Anterior cingulate cortex (tissue), 58 donors: Measurements from ENCODE around the gene KIAA1549.

ENCODE experiments used
- DNase-seq, 58 donors: peaks; one replicate each; lab custom pipeline; 2025; lab: John Stamatoyannopoulos, UW

Gene KIAA1549

DNA sequence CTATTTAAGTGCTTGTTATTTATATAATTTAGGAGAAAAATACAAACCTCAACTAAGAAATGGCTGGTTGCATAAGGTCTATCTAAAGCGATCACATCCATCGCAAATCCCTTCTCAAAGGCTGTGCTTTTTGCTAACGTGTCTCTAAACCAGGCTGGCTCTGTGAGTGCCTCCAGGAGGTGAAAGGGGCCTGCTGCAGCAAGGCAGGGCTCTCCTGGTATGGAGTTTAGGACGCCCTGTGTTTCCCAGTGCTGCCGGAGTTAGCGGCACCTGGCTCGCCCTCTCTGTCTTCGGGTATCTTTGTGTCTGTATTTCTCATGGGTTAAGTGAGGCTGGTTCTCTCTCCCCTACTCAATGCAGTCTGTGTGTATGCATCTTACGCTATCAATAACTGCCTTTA lies 114.8 kb downstream of the KIAA1549 start:
- DNase-seq = no peak

DNA sequence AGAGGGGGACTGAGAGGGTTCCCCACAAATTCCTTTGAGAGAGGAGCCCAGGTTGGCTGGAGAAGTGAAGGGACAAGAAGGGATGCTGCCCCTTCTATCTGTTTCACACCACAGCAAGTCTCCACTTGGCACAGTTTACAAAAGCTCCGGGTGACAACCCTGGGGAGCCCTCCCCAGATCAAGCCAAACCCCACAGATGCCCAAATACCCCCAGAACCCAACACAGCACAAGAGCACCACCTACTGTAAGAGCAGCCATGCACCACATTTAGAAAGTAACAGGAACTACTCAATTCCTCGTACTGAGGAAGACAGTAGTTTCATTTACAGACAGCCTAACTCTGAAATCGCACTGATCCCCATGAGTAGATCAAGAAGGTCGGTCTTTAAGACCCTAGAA lies 115.3 kb downstream of the KIAA1549 start:
- DNase-seq = no peak

DNA sequence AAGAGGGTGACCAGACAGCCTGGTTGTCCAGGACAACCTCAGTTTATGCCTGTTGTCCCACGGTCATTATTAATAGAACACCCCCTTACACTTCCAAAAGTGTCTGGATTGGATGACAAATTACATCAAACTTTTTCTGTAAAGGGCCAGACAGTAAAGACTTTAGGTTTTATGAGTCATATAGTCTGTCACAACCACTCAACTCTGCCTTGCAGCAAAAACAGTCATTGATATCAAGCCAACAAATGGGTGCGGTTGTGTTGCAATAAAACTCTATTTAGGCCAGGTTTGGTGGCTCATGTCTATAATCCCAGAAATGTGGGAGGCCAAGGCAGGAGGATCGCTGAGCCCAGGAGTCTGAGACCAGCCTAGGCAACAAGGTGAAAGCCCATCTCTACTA lies 116.5 kb downstream of the KIAA1549 start:
- DNase-seq = no peak

DNA sequence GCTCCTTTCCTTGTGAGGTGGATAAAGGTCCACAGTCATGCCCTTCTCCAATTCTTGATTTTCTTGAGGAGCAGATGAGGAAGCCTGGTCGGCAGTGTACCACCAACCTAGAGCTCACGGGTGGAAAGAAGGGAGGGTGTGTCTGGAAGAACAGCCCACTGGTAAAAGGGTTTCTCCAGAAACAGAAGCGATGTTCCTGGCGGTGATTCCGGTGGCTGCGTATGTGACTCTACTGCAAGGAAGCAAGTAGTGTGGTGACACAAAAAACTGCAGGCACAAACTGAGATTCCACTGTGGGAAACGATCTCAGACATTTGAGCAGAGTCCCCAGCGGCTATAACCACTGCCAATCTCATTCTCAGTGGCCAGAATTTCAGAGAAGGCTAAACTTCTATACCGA lies 117.3 kb downstream of the KIAA1549 start:
- DNase-seq = no peak

DNA sequence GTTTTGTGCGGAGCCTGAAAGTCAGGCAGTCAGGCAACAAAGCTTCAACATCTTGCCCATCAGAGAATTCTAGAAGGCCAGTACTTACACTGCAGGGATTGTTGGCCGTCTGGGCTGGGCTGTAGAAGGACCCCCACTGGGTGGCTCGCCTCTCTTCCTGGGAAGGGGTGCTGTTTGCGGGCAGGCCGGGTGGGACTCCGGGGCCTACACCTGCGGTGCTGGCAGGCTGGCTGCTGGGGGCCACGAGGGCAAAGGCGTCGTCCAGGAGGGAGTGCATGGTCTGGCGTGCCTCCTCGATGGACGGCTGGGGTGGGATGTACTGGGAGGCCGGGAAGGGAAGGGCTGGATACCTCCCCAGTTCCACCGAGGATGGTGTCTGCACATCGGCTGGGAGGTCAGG lies 120.1 kb downstream of the KIAA1549 start:
- no peak for DNase-seq

DNA sequence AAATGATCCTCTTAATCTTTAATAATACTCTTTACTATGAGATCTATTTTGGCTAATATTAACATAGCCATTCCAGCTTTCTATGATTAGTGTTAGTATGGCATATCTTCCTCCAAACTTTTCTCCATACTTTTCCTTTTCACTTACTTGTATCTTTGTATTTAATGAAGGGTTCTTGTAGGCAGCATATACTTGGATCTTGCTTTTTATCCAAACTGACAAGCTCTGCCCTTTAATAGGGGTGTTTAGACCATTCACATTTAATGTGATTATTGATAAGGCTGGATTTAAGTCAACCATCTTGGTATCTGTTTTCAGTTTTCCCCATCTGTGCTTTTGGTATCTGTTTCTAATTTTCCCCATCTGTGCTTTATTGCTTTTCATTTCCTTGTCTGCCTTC lies 123.5 kb downstream of the KIAA1549 start:
- DNase-seq = no peak

DNA sequence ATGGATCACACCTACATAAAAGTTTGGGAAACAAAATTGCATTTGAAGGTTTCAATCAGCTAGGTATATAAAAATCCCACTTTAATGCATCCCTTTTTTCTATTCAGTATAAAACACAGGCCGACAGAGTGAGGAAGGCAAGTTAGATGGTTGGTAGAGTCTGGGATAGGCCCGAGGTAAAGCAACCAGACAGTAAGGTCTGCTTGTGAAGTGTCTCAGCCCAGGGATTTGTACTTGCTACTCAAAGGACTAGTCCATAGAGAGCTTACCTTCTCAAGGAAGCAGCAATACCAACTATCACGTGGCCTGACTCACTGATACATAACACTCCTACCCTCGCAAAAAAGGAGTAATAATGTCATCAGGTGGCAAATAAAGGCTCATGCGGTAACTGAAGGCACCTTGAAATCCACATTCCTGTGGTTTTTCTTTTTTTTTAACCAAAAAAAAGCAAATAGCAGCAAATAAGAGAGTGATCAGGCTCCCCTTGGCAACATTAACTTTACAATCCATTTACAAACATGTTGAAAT lies 127.0 kb downstream of the KIAA1549 start:
- no peak for DNase-seq

DNA sequence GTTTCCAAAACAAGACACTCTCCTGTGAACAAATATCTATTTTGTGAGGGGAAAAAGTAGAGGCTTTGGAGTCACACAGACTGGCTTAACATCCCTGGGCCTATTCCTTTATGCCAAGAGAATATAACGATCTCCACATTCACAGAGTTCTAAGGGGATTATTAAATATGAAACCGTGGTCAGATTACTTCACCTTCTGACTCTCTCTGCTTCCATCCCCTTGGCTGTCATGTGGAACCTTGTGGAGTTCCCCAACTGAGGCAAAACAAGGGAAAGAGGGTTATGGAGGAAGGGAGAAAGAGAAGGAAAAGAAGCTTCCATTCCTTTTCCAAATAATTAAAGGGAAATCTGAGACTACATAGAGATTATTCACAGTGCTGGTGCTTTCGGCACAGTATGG lies 127.7 kb downstream of the KIAA1549 start:
- DNase-seq = no peak

DNA sequence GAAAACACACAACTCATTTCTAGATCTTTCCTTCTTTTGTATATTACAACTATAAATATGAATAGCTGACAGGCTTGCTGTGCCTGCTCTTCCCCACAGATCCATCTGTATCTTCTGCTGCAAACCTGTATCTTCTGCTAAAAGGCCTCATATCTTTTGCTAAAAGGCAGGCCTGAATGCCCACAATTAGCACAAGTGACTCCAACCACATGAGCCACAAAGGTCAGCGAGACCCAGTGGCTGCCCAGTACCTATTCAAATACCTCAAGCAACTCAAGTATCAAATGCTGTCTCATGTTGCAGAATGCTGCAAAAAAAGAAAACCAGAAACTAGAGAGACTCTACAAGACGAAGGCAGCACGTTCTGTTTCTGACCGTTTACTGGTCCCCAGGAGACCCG lies 128.7 kb downstream of the KIAA1549 start:
- no peak for DNase-seq

DNA sequence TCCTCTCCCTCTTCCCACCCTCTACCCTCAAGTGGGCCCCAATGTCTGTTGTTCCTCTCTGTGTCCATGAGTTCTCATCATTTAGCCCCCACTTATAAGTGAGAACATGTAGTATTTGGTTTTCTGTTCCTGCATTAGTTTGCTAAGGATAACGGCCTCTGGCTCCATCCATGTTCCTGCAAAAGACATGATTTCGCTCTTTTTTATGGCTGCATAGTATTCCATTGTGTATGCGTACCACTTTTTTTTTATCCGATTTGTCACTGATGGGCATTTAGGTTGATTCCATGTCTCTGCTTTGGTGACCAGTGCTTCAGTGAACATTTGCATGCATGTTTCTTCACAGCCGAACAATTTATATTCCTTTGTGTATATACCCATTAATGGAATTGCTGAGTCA lies 131.5 kb downstream of the KIAA1549 start:
- no peak for DNase-seq

DNA sequence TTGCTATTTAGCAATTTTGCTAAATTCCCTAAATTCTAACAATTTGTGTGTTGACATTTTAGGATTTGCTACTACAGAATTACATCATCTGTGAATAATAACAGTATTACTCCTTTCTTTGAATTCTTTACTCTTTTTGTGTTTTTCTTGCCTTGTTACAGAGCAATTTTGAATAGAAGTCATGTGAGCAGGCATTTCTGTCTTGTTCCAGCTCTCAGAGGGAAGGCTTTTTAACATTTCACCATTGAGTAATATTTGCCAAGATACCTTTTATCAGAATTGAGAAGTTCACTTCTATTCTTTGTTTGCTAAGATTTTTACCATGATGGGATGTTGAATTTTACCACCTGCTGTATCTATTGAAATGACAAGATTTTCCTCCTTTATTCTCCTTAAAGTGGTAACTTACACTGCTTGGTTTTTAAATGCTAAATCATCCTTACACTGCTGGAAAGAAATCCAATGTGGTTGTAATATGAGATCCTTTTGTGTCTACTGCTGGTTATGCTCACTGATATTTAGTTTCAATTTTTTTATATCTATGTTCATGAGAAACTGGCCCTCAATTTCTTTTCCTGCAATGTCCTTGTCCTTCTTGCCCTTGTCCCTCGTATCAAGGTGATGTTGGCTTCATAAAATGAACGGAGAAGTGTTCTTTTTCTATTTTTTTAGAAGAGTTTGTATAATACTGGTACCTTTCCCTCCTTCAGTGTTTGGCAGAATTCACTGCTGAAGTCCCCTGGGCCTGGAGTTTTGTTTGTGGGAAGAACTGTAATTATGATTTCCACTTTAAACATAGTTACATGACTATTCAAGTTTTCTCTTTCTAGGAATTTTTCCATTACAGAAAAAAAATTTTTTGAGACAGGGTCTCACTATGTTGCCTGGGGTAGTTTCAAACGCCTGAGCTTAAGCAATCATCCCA lies 132.9 kb downstream of the KIAA1549 start:
- DNase-seq = no peak

DNA sequence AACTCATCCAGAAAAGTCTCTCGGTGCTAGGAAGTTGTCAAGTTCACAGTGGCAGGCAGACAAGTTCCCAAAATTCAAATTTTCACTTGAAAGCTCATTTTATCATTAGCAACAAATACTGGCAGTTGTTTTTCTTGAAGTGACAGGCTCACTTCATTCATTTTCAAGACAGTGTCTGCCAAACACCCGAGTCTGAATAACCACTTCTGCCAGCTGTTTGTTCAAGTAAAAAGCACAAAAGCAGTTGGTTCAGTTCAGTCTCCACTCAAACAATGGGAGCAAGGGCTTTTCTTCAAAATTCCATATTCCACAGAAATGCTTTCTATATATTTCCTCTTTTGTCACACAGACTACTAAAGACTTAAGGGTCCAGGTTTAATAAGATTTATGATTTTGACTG lies 135.5 kb downstream of the KIAA1549 start:
- DNase-seq = no peak

DNA sequence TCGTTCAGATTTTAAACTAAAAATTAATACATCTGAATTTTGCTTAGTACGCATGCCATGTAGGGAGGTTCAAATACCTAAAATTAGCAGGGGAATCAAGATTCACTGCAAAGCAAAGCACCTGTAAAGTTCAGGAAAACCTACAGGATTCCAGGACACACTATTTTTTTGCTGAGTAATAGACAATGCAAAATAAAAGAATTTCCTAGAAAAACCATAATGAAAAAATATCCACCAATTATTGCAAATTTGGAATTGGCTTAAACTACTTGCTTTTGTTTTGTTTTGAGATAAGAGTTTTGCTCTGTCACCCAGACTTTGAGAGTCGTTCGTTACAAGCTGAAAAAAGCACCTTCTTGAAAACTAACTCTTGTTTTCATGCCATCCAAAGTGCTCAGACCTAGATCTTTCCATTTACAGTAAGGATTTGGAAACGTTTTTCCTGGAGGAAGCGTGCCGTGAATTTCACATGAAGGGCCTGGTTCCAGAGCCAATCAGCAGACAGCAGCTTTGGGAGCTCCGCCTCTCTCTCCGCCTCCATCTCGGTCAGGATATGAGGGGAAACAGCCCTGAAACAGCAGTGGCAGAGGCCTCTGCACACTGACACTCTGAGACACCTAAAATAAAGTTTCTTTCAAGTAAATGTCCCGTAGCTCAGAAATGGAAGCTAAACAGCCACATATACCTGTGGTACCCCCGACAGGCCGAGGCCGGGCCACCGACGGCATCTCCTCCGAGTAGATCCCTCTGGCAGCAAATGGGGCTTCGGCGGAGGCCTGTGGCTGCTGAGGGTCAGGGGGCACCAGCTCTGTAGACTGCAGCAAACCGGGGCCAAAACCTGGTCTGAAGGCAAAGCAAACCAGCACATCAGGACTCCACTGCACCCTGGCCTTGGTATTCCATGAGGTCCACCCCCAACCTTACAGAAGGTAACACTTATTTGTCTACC lies 137.3 kb downstream of the KIAA1549 start:
- DNase-seq = no peak

DNA sequence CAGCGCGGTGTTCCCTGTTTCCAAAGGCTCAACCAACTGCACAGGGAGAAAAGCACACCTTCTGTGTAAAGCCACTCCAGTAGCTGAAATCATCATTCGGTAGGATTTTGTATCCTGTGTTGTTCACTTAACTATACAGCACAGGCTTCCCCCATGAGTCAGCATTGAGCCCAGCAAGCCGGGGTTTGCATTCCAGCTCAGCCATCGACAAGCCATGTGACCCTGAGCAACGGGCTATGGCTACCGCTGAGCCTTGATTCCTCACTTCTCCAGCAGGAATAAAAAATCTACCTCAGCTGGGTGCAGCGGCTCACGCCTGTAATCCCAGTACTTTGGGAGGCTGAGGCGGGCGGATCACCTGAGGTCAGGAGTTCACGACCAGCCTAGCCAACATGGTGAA lies 139.1 kb downstream of the KIAA1549 start:
- DNase-seq = no peak

DNA sequence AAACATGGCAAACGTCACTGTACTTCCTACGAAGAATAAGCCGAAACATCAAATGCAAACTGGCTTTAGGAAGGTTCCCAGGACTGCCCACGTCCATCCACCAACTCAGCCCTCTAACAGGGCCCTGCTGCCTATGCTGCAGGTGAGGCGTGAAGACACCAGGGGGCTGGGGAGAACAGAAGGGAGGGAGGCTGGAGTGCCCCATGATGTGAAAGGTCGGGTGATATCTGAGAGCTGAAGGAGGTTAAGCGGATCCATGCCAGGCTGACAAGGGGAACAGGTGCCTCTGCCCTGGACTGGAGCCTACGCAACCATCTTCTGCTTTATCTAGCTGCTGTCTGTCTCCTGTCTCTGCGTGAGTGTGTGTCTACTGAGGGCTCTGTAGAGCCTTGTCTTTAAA lies 143.0 kb downstream of the KIAA1549 start:
- DNase-seq = peak in 1 of 58 donors; percentile 10

DNA sequence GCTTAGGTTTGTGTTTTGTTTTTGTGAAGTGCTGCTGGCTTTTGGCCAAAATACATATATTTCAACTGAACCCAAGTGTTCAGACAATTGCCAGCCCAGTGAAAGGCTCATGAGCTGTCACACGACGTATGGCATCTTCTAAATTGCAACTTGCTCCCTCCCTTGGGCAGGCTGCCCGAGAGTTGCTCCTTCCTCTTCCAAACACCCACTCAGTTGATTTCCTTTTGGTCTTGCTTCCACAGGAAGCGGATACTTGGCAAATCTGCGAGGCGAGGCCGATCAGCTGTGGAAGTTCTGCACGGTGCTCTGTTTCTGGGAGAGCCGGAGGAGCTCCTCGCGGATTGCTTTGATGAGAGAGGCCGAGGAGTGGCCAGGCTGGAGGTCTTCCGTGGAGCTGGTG lies 143.6 kb downstream of the KIAA1549 start:
- peak in 11 of 58 donors; percentile 2 to 33 (median 5) for DNase-seq

DNA sequence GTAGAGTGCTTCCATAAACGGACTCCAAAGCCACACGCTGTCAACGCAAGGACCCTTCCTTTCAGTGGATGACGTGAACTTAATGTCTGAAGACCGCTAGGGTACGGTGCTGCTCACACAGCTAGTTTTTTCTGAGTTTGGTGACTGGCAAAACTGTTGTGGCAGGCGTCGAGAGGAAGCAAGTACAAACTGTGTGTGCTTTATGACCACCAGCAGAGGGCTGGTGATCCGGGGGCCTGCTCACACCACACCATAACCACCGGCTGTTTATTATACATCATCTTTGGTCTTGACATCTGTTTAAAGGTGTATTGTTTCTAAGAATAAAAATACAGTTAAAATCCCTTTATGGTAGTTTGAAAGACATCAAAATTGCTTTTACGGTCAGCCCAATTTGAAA lies 146.1 kb downstream of the KIAA1549 start:
- no peak for DNase-seq

DNA sequence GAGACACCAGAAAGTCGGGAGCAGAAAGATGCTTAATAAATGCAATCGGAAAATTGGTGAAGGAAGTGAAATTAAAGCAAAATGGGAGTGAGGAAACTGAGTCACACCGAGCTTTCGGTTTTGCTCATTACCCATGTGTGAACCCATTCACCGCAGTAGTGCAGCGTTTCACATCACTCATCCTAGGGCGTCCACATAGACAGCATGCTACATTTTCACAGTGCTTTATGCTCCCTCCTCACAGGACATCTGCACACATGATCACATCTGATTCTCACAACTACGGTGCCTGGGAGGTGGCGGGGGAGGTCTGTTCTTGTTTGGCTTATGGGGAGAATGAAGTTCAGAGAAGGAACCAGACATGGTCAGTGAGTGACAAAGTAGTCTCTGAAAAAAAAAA lies 146.6 kb downstream of the KIAA1549 start:
- DNase-seq = no peak

DNA sequence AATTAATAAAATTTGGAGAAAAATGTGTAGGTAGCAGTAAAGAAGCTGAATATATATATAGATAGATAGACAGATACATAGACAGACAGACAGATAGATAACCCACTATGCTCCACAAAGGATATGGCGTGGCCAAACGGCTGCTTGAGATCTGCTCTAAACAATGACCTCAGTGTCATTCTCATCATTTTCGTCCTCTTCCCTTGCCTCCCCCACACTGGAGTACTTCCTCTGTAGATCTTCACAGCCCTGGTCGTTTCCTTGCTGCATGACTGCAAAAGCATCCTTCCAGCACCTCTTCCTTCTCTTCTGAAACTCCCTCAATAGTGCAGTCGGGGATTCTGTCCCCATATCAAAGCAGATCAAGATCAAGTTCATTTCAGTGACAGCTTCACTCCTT lies 147.6 kb downstream of the KIAA1549 start:
- DNase-seq = no peak

DNA sequence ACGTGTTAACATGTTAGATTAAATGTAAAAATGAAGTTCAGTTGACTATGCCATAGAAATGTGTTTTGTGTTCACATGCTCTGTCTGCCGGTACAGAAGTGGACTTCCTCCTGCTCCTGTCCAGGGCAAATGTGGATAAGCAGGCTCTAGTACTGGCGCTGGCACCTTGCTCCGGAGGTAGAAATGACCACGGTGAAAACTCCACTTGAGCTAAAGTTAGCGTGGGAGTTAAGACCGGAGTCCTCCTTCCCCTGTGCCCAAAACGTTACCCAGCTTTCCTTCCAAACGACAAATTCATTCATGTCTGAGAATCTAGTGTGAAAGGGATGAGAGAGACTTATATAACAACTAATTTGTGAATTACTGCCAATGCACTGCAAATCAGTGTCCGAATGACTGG lies 148.2 kb downstream of the KIAA1549 start:
- DNase-seq = no peak

DNA sequence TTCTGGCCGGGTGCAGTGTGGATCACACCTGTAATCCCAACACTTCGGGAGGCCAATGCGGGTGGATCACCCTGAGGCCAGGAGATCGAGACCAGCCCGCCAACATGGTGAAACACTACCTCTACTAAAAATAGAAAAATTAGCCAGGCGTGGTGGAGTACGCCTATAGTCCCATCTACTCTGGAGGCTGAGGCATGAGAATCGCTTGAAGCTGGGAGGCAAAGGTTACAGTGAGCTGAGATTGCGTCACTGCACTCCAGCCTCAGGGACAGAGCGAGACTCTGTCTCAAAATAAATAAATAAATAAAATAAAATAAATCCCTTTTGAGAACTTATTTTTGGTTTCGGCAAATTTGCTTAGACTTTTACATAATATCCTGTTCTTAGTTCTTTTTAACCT lies 151.9 kb downstream of the KIAA1549 start:
- no peak for DNase-seq
